GM10248 (cell line): ENCODE measurements around the gene NOL11.

Source experiments
- CTCF ChIA-PET: fragments of 300-600 bp; sonication (Branson Sonifier 250); formaldehyde crosslinking; extraction: SDS; loops from one replicate; lab custom pipeline; 2021; ENCODE audit warnings: antibody characterized with exemption; lab: Yijun Ruan, JAX
- POLR2A ChIA-PET: fragments of 350-650 bp; sonication (Branson Sonifier 250); formaldehyde crosslinking; extraction: SDS; loops from one replicate; lab custom pipeline; 2020; ENCODE audit warnings: antibody characterized with exemption; lab: Yijun Ruan, JAX
- DNase-seq: peaks from one replicate; pipeline ENCODE4 v3.0.0; 2012; ENCODE audit errors: extremely low spot score
- CTCF ChIP-seq: IDR thresholded peaks from 2 replicates; pipeline ENCODE4 v1.5.1; 2012; ENCODE audit warnings: mild to moderate bottlenecking, low read depth; ENCODE audit errors: extremely low read depth, missing control alignments, control extremely low read depth

The NOL11 gene

GRCh38 chr17:67779098-67779672 lies 61.4 kb downstream of the NOL11 start:
- POLR2A ChIA-PET, result no interaction called here
- peak; percentile 55 for TF ChIP-seq CTCF

GRCh38 chr17:67784364-67785121 lies 66.8 kb downstream of the NOL11 start:
- no peak for TF ChIP-seq CTCF
- ChIA-PET POLR2A (interaction anchor here (0.6 kb wide), 1 partner anchor 78 kb away, joined by 3 read pairs; no protein-coding TSS in a partner anchor), CTCF (interaction anchor here (1.0 to 1.5 kb wide), 4 partner anchors 10 to 40 kb away, joined by 3 to 4 read pairs (median 3); no protein-coding TSS in a partner anchor)
- DNase-seq, result no peak

More at GRCh38 chr17:67779098-67779672, 61.4 kb downstream of the NOL11 start:
- CTCF ChIA-PET, result interaction anchor here (0.9 to 1.1 kb wide), 3 partner anchors 17 to 58 kb away, joined by 3 to 4 read pairs (median 4); no protein-coding TSS in a partner anchor
- DNase-seq, result peak; percentile 51

GRCh38 chr17:67785122-67785477 lies 67.4 kb downstream of the NOL11 start:
- ChIA-PET CTCF (interaction anchor here (1.5 kb wide), 1 partner anchor 14 kb away, joined by 4 read pairs; no protein-coding TSS in a partner anchor), POLR2A (no interaction called here)
- TF ChIP-seq CTCF, result no peak
- no peak for DNase-seq

GRCh38 chr17:67785504-67785903 lies 67.8 kb downstream of the NOL11 start:
- DNase-seq, result no peak
- CTCF ChIA-PET, result interaction anchor here (1.5 kb wide), 1 partner anchor 14 kb away, joined by 4 read pairs; no protein-coding TSS in a partner anchor
- no peak for TF ChIP-seq CTCF
- POLR2A ChIA-PET, result no interaction called here
